SK-N-SH treated with all-trans-retinoic acid at 6 μM for 48 hours (cell line): Measurements from ENCODE around the gene BHLHA15.

ENCODE experiments used
- ATAC-seq: fragments of 200-7000 bp; cut with Tn5 transposase; 3 replicates; pipeline ENCODE4 v1.9.1; 2020; ENCODE audit warnings: mild to moderate bottlenecking, moderate library complexity
- ARNTL ChIP-seq: fragments of 450-650 bp; formaldehyde crosslinking; IDR thresholded peaks from 2 replicates; pipeline ENCODE4 v1.5.0; 2020; ENCODE audit warnings: low read depth, mild to moderate bottlenecking, moderate library complexity, borderline replicate concordance
- CSDC2 ChIP-seq: fragments of 250-450 bp; sonication (Bioruptor Pico); IDR thresholded peaks from 2 replicates; pipeline ENCODE4 v1.5.0; 2020; ENCODE audit warnings: mild to moderate bottlenecking, moderate library complexity
- ESRRG ChIP-seq: fragments of 250-450 bp; sonication (Bioruptor Pico); IDR thresholded peaks from 2 replicates; pipeline ENCODE4 v1.6.1; 2021; ENCODE audit warnings: mild to moderate bottlenecking
- GLIS3 ChIP-seq: fragments of 250-450 bp; sonication (Bioruptor Pico); IDR thresholded peaks from 2 replicates; pipeline ENCODE4 v1.5.0; 2020; ENCODE audit warnings: mild to moderate bottlenecking, moderate library complexity
- ISL1 ChIP-seq: fragments of 250-450 bp; sonication (Bioruptor Pico); IDR thresholded peaks from 2 replicates; pipeline ENCODE4 v2.1.2; 2022; ENCODE audit warnings: mild to moderate bottlenecking, moderate library complexity
- OSR1 ChIP-seq: fragments of 250-450 bp; sonication (Bioruptor Pico); IDR thresholded peaks from 2 replicates; pipeline ENCODE4 v1.8.0; 2022; ENCODE audit warnings: moderate library complexity, mild to moderate bottlenecking, inconsistent platforms
- POU6F1 ChIP-seq: fragments of 250-450 bp; sonication (Bioruptor Pico); IDR thresholded peaks from 2 replicates; pipeline ENCODE4 v1.8.0; 2021; ENCODE audit warnings: low read depth, mild to moderate bottlenecking, moderate library complexity, borderline replicate concordance
- PPARA ChIP-seq: fragments of 250-450 bp; sonication (Bioruptor Pico); IDR thresholded peaks from 2 replicates; pipeline ENCODE4 v1.5.0; 2020; ENCODE audit warnings: mild to moderate bottlenecking, borderline replicate concordance
- RARB ChIP-seq: fragments of 250-450 bp; sonication (Bioruptor Pico); IDR thresholded peaks from 2 replicates; pipeline ENCODE4 v1.8.0; 2021; ENCODE audit warnings: mild to moderate bottlenecking, moderate library complexity
- SNAI2 ChIP-seq: fragments of 250-450 bp; sonication (Bioruptor Pico); IDR thresholded peaks from 2 replicates; pipeline ENCODE4 v1.5.0; 2020; ENCODE audit warnings: mild to moderate bottlenecking, moderate library complexity
- TCF4 ChIP-seq: fragments of 250-450 bp; sonication (Bioruptor Pico); IDR thresholded peaks from 2 replicates; pipeline ENCODE4 v1.8.0; 2021; ENCODE audit warnings: mild to moderate bottlenecking, moderate library complexity, borderline replicate concordance
- TOX ChIP-seq: fragments of 250-450 bp; sonication (Bioruptor Pico); IDR thresholded peaks from 2 replicates; pipeline ENCODE4 v1.8.0; 2021; ENCODE audit warnings: mild to moderate bottlenecking, moderate library complexity, borderline replicate concordance
- ZC3H10 ChIP-seq: fragments of 250-450 bp; sonication (Bioruptor Pico); IDR thresholded peaks from 2 replicates; pipeline ENCODE4 v1.5.1; 2021; ENCODE audit warnings: mild to moderate bottlenecking, moderate library complexity
- ZFP3 ChIP-seq: fragments of 250-450 bp; sonication (Bioruptor Pico); IDR thresholded peaks from 2 replicates; pipeline ENCODE4 v1.5.0; 2020; ENCODE audit warnings: mild to moderate bottlenecking, moderate library complexity
- ZNF565 ChIP-seq: fragments of 450-650 bp; formaldehyde crosslinking; conservative IDR thresholded peaks from 2 replicates; pipeline ENCODE4 v1.5.0; 2020; ENCODE audit warnings: low read depth, mild to moderate bottlenecking, moderate library complexity
- ZNF70 ChIP-seq: fragments of 450-650 bp; formaldehyde crosslinking; IDR thresholded peaks from 2 replicates; pipeline ENCODE4 v1.5.0; 2020; ENCODE audit warnings: mild to moderate bottlenecking, moderate library complexity
- ZNF8 ChIP-seq: fragments of 450-650 bp; formaldehyde crosslinking; IDR thresholded peaks from 2 replicates; pipeline ENCODE4 v1.5.0; 2020; ENCODE audit warnings: mild to moderate bottlenecking, moderate library complexity
- TF ChIP-seq, protein P1 (sequence below): fragments of 250-450 bp; sonication (Bioruptor Pico); IDR thresholded peaks from 2 replicates; pipeline ENCODE4 v1.8.0; 2020; ENCODE audit warnings: mild to moderate bottlenecking, moderate library complexity, borderline replicate concordance
- TF ChIP-seq, protein P2 (sequence below): fragments of 250-450 bp; sonication (Bioruptor Pico); IDR thresholded peaks from 2 replicates; pipeline ENCODE4 v1.5.1; 2021; ENCODE audit warnings: mild to moderate bottlenecking, moderate library complexity
- TF ChIP-seq, protein P3 (sequence below): fragments of 250-450 bp; sonication (Bioruptor Pico); IDR thresholded peaks from 2 replicates; pipeline ENCODE4 v1.5.1; 2020; ENCODE audit warnings: low read depth, mild to moderate bottlenecking, moderate library complexity
- TF ChIP-seq, protein P4 (sequence below): fragments of 250-450 bp; sonication (Bioruptor Pico); IDR thresholded peaks from 2 replicates; pipeline ENCODE4 v1.5.0; 2020; ENCODE audit warnings: mild to moderate bottlenecking, moderate library complexity

The BHLHA15 gene

DNA sequence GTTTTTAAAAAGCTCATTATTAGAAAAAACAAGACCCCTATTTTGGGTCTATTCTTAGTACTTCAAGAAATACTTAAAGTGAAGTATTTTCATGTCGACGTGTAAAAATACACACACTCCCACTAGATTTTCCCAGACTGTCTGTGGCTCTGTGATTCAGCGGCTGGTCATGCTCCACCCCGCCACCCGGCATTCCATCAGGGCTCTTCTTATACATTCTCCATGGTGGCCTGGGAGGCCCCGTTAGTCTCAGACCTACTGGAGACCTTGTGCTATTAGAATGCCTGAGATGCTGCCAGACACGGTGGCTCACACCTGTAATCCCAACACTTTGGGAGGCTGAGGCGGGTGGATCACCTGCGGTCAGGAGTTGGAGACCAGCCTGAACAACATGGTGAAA lies 27.7 kb downstream of the BHLHA15 start:
- TF ChIP-seq, protein P1, sequence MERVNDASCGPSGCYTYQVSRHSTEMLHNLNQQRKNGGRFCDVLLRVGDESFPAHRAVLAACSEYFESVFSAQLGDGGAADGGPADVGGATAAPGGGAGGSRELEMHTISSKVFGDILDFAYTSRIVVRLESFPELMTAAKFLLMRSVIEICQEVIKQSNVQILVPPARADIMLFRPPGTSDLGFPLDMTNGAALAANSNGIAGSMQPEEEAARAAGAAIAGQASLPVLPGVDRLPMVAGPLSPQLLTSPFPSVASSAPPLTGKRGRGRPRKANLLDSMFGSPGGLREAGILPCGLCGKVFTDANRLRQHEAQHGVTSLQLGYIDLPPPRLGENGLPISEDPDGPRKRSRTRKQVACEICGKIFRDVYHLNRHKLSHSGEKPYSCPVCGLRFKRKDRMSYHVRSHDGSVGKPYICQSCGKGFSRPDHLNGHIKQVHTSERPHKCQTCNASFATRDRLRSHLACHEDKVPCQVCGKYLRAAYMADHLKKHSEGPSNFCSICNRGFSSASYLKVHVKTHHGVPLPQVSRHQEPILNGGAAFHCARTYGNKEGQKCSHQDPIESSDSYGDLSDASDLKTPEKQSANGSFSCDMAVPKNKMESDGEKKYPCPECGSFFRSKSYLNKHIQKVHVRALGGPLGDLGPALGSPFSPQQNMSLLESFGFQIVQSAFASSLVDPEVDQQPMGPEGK (CRISPR knock-in tag) = no peak
- TF ChIP-seq, protein P2, sequence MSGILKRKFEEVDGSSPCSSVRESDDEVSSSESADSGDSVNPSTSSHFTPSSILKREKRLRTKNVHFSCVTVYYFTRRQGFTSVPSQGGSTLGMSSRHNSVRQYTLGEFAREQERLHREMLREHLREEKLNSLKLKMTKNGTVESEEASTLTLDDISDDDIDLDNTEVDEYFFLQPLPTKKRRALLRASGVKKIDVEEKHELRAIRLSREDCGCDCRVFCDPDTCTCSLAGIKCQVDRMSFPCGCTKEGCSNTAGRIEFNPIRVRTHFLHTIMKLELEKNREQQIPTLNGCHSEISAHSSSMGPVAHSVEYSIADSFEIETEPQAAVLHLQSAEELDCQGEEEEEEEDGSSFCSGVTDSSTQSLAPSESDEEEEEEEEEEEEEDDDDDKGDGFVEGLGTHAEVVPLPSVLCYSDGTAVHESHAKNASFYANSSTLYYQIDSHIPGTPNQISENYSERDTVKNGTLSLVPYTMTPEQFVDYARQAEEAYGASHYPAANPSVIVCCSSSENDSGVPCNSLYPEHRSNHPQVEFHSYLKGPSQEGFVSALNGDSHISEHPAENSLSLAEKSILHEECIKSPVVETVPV (CRISPR knock-in tag) = no peak
- no peak for TF ChIP-seq SNAI2 (CRISPR knock-in tag)
- no peak for TF ChIP-seq CSDC2 (CRISPR knock-in tag)
- TF ChIP-seq PPARA = no peak
- TF ChIP-seq ZC3H10 = no peak
- no peak for TF ChIP-seq RARB
- no peak for TF ChIP-seq ZNF70 (CRISPR knock-in tag)
- no peak for TF ChIP-seq OSR1
- no peak for TF ChIP-seq TOX (CRISPR knock-in tag)
- TF ChIP-seq, protein P3, sequence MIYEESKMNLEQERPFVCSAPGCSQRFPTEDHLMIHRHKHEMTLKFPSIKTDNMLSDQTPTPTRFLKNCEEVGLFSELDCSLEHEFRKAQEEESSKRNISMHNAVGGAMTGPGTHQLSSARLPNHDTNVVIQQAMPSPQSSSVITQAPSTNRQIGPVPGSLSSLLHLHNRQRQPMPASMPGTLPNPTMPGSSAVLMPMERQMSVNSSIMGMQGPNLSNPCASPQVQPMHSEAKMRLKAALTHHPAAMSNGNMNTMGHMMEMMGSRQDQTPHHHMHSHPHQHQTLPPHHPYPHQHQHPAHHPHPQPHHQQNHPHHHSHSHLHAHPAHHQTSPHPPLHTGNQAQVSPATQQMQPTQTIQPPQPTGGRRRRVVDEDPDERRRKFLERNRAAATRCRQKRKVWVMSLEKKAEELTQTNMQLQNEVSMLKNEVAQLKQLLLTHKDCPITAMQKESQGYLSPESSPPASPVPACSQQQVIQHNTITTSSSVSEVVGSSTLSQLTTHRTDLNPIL = no peak
- TF ChIP-seq ZFP3 (CRISPR knock-in tag) = no peak
- TF ChIP-seq GLIS3 (CRISPR knock-in tag) = no peak
- no peak for TF ChIP-seq ZNF8 (CRISPR knock-in tag)
- TF ChIP-seq ESRRG (CRISPR knock-in tag) = no peak
- no peak for TF ChIP-seq ZNF565 (CRISPR knock-in tag)
- no peak for ATAC-seq

DNA sequence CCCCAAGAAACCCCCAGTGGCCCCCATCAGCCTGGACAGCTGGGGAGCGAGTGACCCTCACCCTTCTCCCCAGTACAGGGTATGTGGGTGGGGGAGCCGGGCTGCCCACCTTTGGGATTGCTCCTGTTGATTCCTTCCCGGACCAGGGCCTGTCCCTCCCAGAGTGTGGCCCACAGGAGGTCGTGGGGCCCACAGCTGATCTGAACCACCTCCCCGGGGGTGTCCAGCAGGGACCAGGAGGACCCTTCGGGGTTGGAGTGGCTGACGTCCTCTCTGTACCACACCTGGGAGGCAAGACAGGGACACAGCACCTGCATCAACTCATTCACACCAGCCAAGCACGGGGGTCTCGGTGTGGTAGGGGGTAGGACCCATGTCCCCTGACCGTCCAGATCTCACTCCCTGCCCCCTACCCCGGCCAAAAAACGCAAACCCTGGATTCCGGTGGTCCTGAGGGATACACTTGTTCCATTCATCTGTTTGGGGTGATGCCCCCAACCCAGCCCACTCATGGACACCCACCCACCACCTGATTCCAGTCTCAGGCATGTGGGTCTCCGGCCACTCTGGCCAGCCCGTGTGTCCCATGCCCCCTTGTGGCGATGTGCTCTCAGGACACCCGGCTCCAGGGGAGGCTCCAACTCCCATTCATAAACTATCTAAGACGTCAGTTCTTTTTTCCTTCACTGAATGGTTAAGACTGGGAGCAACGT lies 29.9 kb downstream of the BHLHA15 start:
- TF ChIP-seq SNAI2 (CRISPR knock-in tag) (no peak), OSR1 (no peak), TCF4 (no peak), ZNF565 (CRISPR knock-in tag) (no peak), POU6F1 (CRISPR knock-in tag) (no peak), ZNF8 (CRISPR knock-in tag) (no peak), ESRRG (CRISPR knock-in tag) (no peak)
- TF ChIP-seq, protein P1 (CRISPR knock-in tag) = no peak
- TF ChIP-seq, protein P2 (CRISPR knock-in tag) = no peak
- peak; percentile 87 for ATAC-seq

GRCh38 chr7:98241674-98242241 lies 30.5 kb downstream of the BHLHA15 start:
- ATAC-seq = peak; percentile 36
- TF ChIP-seq, protein P1 (CRISPR knock-in tag) = no peak
- TF ChIP-seq OSR1 (no peak), TCF4 (no peak), PPARA (no peak), RARB (no peak), ZNF8 (CRISPR knock-in tag) (no peak), ARNTL (no peak), ISL1 (CRISPR knock-in tag) (no peak), ZNF70 (CRISPR knock-in tag) (no peak), TOX (CRISPR knock-in tag) (no peak), ESRRG (CRISPR knock-in tag) (no peak)
- TF ChIP-seq, protein P4, sequence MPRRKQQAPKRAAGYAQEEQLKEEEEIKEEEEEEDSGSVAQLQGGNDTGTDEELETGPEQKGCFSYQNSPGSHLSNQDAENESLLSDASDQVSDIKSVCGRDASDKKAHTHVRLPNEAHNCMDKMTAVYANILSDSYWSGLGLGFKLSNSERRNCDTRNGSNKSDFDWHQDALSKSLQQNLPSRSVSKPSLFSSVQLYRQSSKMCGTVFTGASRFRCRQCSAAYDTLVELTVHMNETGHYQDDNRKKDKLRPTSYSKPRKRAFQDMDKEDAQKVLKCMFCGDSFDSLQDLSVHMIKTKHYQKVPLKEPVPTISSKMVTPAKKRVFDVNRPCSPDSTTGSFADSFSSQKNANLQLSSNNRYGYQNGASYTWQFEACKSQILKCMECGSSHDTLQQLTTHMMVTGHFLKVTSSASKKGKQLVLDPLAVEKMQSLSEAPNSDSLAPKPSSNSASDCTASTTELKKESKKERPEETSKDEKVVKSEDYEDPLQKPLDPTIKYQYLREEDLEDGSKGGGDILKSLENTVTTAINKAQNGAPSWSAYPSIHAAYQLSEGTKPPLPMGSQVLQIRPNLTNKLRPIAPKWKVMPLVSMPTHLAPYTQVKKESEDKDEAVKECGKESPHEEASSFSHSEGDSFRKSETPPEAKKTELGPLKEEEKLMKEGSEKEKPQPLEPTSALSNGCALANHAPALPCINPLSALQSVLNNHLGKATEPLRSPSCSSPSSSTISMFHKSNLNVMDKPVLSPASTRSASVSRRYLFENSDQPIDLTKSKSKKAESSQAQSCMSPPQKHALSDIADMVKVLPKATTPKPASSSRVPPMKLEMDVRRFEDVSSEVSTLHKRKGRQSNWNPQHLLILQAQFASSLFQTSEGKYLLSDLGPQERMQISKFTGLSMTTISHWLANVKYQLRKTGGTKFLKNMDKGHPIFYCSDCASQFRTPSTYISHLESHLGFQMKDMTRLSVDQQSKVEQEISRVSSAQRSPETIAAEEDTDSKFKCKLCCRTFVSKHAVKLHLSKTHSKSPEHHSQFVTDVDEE (CRISPR knock-in tag) = no peak
